ENCODE data around the gene INCENP.

- TF ChIP-seq ATF7 (IDR thresholded peaks at IDR 0.05; ENCODE audit: low read depth), result no peak
- TF ChIP-seq CREM (IDR thresholded peaks at IDR 0.05; ENCODE audit: low read depth), result no peak
- TF ChIP-seq WRNIP1 (IDR thresholded peaks at IDR 0.05; ENCODE audit: borderline replicate concordance, low read depth, low read length), result no peak
- TF ChIP-seq JUNB (IDR thresholded peaks at IDR 0.05), result no peak
Observed at GRCh38 chr11:62088331-62088933, 35.4 kb upstream of the INCENP start.
